Endothelial cell of umbilical vein (primary cell): ENCODE measurements around the gene ARID3B. TPM values are rescaled to one million over a fixed set of nuclear protein-coding genes. Genes with fewer than 3 reads are reported as not detected.

Experiments used
- BruUV-seq: library from RNA; stranded (reverse); fragments of 400-500 nt; replicated peaks from 2 replicates; lab custom pipeline; 2021; lab: Mats Ljungman, UMichigan
- CTCF ChIA-PET: fragments of 300-600, 350-600 bp; sonication (Branson Sonifier 250); formaldehyde crosslinking; loops from one replicate; lab custom pipeline; 2021; ENCODE audit warnings: antibody characterized with exemption, inconsistent platforms; lab: Charles Lee
- POLR2A ChIA-PET: fragments of 300-600, 350-600 bp; sonication (Branson Sonifier 250); formaldehyde crosslinking; loops from one replicate; lab custom pipeline; 2021; ENCODE audit warnings: antibody characterized with exemption, inconsistent platforms; lab: Charles Lee
- DNase-seq: peaks from one replicate; pipeline ENCODE4 v3.0.0-alpha.2; 2011; ENCODE audit warnings: low read depth, low spot score
- FAIRE-seq: peaks from 2 replicates; lab custom pipeline; 2011; peaks lifted over from hg19 to GRCh38; lab: Jason Lieb, UNC
- H2AFZ ChIP-seq: 2 replicates; pipeline ENCODE4 v1.6.0; 2012; ENCODE audit warnings: low read depth, low read length, control low read depth, inconsistent platforms
- H3K27ac ChIP-seq: 2 replicates; pipeline ENCODE4 v1.5.1; 2011; ENCODE audit warnings: low read depth, mild to moderate bottlenecking, control low read depth, low read length, moderate library complexity; ENCODE audit not compliant: insufficient read depth
- H3K27me3 ChIP-seq, 2 experiments: 2 replicates each; pipeline versions ENCODE4 v1.6.0 to v1.6.1; 2011; ENCODE audit warnings: low read length in 2 of 2, mixed read lengths in 1 of 2; ENCODE audit not compliant: control insufficient read depth in 2 of 2, insufficient read depth in 2 of 2
- H3K36me3 ChIP-seq, 2 experiments: 2 replicates in 1 of 2; 3 replicates in 1 of 2; pipeline ENCODE4 v1.5.1; 2011; ENCODE audit warnings: low read length in 2 of 2, mild to moderate bottlenecking in 1 of 2, moderate library complexity in 1 of 2; ENCODE audit not compliant: control insufficient read depth in 2 of 2, insufficient read depth in 2 of 2; ENCODE audit errors: extremely low read depth in 1 of 2
- H3K4me1 ChIP-seq: 3 replicates; pipeline ENCODE4 v1.5.1; 2011; ENCODE audit warnings: mild to moderate bottlenecking, low read length; ENCODE audit not compliant: control insufficient read depth, insufficient read depth; ENCODE audit errors: extremely low read depth
- H3K4me2 ChIP-seq: 2 replicates; pipeline ENCODE4 v1.6.1; 2011; ENCODE audit warnings: low read length, control low read depth, mixed read lengths; ENCODE audit not compliant: insufficient read depth
- H3K4me3 ChIP-seq, 3 experiments: fragments of 200-600 bp in 1 of 3; sonication (generic), shearing (Covaris generic) in 1 of 3; replicated peaks in 1 of 3; 2 replicates each; pipeline ENCODE4 v1.5.1; 2011 to 2016; ENCODE audit warnings: control low read depth in 3 of 3, low read length in 3 of 3, mild to moderate bottlenecking in 2 of 3, inconsistent platforms in 1 of 3, low read depth in 1 of 3, moderate library complexity in 1 of 3; ENCODE audit not compliant: insufficient read depth in 1 of 3
- H3K79me2 ChIP-seq: 2 replicates; pipeline ENCODE4 v1.6.0; 2012; ENCODE audit warnings: low read length, inconsistent platforms; ENCODE audit not compliant: control insufficient read depth, insufficient read depth
- H3K9ac ChIP-seq: replicated peaks from 2 replicates; pipeline ENCODE3; 2011; ENCODE audit warnings: low read length, control low read depth; ENCODE audit not compliant: insufficient read depth; ENCODE audit errors: extremely low read depth
- H3K9me1 ChIP-seq: replicated peaks from 3 replicates; pipeline ENCODE4 v1.6.0; 2011; ENCODE audit warnings: mild to moderate bottlenecking, low read length; ENCODE audit not compliant: control insufficient read depth, insufficient read depth; ENCODE audit errors: extremely low read depth
- H3K9me3 ChIP-seq: replicated peaks from 2 replicates; pipeline ENCODE4 v1.5.1; 2012; ENCODE audit warnings: low read length, inconsistent platforms; ENCODE audit not compliant: control insufficient read depth, insufficient read depth
- H4K20me1 ChIP-seq: replicated peaks from 2 replicates; pipeline ENCODE3; 2011; ENCODE audit warnings: mild to moderate bottlenecking, low read length; ENCODE audit not compliant: control insufficient read depth, insufficient read depth; ENCODE audit errors: extremely low read depth
- CTCF ChIP-seq, 2 donors: IDR thresholded peaks; 1 replicate in 1 of 2; 2 replicates in 1 of 2; pipeline ENCODE4 v1.5.1; 2011; ENCODE audit warnings: low read length in 2 of 2, mild to moderate bottlenecking in 2 of 2, moderate library complexity in 2 of 2, control low read depth in 1 of 2, inconsistent platforms in 1 of 2, low read depth in 1 of 2; ENCODE audit not compliant: insufficient read depth in 1 of 2; ENCODE audit errors: extremely low read depth in 1 of 2
- EZH2 ChIP-seq: IDR thresholded peaks from 2 replicates; pipeline ENCODE4 v1.6.1; 2012; ENCODE audit warnings: borderline replicate concordance, low read depth, mild to moderate bottlenecking, moderate library complexity, low read length, inconsistent platforms; ENCODE audit not compliant: severe bottlenecking
- FOS ChIP-seq: IDR thresholded peaks from 2 replicates; pipeline ENCODE4 v1.6.1; 2011; ENCODE audit warnings: mild to moderate bottlenecking, low read length, moderate library complexity, borderline replicate concordance; ENCODE audit not compliant: insufficient read depth
- GATA2 ChIP-seq: IDR thresholded peaks from 2 replicates; pipeline ENCODE4 v1.7.0; 2011; ENCODE audit warnings: low read depth, mild to moderate bottlenecking, moderate library complexity, mixed read lengths, low read length; ENCODE audit not compliant: insufficient read length, insufficient read depth
- JUN ChIP-seq: IDR thresholded peaks from 2 replicates; pipeline ENCODE4 v1.6.1; 2011; ENCODE audit warnings: borderline replicate concordance, low read depth; ENCODE audit not compliant: insufficient read length, insufficient read depth
- MAX ChIP-seq: IDR thresholded peaks from 2 replicates; pipeline ENCODE4 v1.6.1; 2011; ENCODE audit not compliant: insufficient read depth, insufficient read length
- MYC ChIP-seq: IDR thresholded peaks from one replicate; pipeline ENCODE4 v1.6.1; 2011; ENCODE audit warnings: mild to moderate bottlenecking, low read depth, low read length
- POLR2A ChIP-seq: IDR thresholded peaks from 2 replicates; pipeline ENCODE4 v1.6.1; 2012; ENCODE audit warnings: low read depth, mild to moderate bottlenecking, control low read depth, low read length
- POLR2AphosphoS5 ChIP-seq: IDR thresholded peaks from 2 replicates; pipeline ENCODE4 v1.6.1; 2012; ENCODE audit warnings: low read depth, mild to moderate bottlenecking, control low read depth, low read length, moderate library complexity; ENCODE audit not compliant: insufficient read depth
- dilution Hi-C: fragments of 300-500 bp; cut with MboI; formaldehyde crosslinking; loops from one replicate; pipeline ENCODE4 v1.15.0; 2019; ENCODE audit warnings: low sequenced_read_pairs; ENCODE audit not compliant: extremely low pct_ligation_motif_present
- intact Hi-C: fragments of 100-400 bp; cut with micrococcal nuclease; formaldehyde crosslinking; loops from one replicate; pipeline ENCODE4 v1.10.0; 2022
- polyA plus RNA-seq, 4 experiments: library from polyadenylated mRNA; depleted of rRNA in 3 of 4; stranded (reverse) in 3 of 4; unstranded in 1 of 4; fragments of >200 nt; gene quantifications; 2 replicates each; pipeline versions ENCODE4 v1.2.1 to v1.2.3, GENCODE V29; 2011 to 2012; ENCODE audit warnings: missing spikeins in 1 of 4
- total RNA-seq: library from RNA; stranded (reverse); gene quantifications from 2 replicates; pipeline ENCODE4 v1.2.3, GENCODE V29; 2021

Gene ARID3B
- total and polyA plus RNA-seq, 2 donors (not counting 3 experiments of a cell fraction or from before 2014, with no cell fraction given): 6.2 to 10.0 TPM

- POLR2A ChIA-PET: no interaction called here
These were observed 85.3 kb downstream of the ARID3B start for GRCh38 chr15:74626336-74626735.

More at GRCh38 chr15:74626336-74626735, 85.3 kb downstream of the ARID3B start:
- Histone ChIP-seq H3K9me3 (no peaks in the 10 kb centered on the region), H3K27me3 (no peaks in the 10 kb centered on the region), H3K9me1 (no peaks in the 10 kb centered on the region), H3K4me3 (no peak overlapping the region), H4K20me1 (peaks cover 2% of the 10 kb centered on the region), H3K9ac (no peak overlapping the region), H3K4me1 (no peaks in the 10 kb centered on the region), H3K27ac (no peak overlapping the region), H3K36me3 (peaks cover 27 to 81% of the 10 kb centered on the region in 2 experiments), H3K79me2 (peaks cover 15% of the 10 kb centered on the region), H3K4me2 (no peak overlapping the region), H2AFZ (no peak overlapping the region)
- no TSS peak for BruUV-seq
- TF ChIP-seq JUN: no peak
- TF ChIP-seq FOS: no peak
- no peak for TF ChIP-seq POLR2AphosphoS5
- no peak for TF ChIP-seq MYC
- TF ChIP-seq EZH2: no peak
- no peak for TF ChIP-seq CTCF (IDR thresholded peaks at IDR 0.05; ENCODE audit: extremely low read depth in 1 of 2, insufficient read depth in 1 of 2, low read depth in 1 of 2, low read length in 2 of 2)
- TF ChIP-seq GATA2: no peak
- TF ChIP-seq POLR2A: no peak
- TF ChIP-seq MAX: no peak
- DNase-seq (no peak), FAIRE-seq (no peak)
- CTCF ChIA-PET: interaction anchor here (0.6 to 2.7 kb wide), 3 partner anchors 135 to 244 kb away, joined by 3 to 8 read pairs (median 7); no protein-coding TSS in a partner anchor
- dilution Hi-C loops (loop anchor here (25.0 kb wide), 1 partner anchor 136 kb away; no protein-coding TSS in a partner anchor), intact Hi-C loops (no loop called here)
